Transverse colon (tissue), 4 donors: ENCODE results near the gene PIEZO2.

Source experiments
- EP300 ChIP-seq: sonication (generic); formaldehyde crosslinking; IDR thresholded peaks from one replicate; pipeline ENCODE4 v1.6.1; 2017; ENCODE audit warnings: antibody characterized with exemption, low read depth
- POLR2A ChIP-seq: fragments of 450-650 bp; IDR thresholded peaks from one replicate; pipeline ENCODE4 v1.6.1; 2016; ENCODE audit warnings: antibody characterized with exemption, mild to moderate bottlenecking, moderate library complexity
- POLR2AphosphoS5 ChIP-seq, 3 donors: sonication (generic); formaldehyde crosslinking; IDR thresholded peaks; one replicate each; pipeline ENCODE4 v1.6.1; 2016; ENCODE audit warnings: antibody characterized with exemption in 3 of 3
- TF ChIP-seq, protein P1 (sequence below), 5 experiments: fragments of 200-600 bp in 3 of 5; fragments of 450-650 bp in 2 of 5; sonication (generic) in 3 of 5; IDR thresholded peaks; 1 replicate in 2 of 5; 2 replicates in 3 of 5; pipeline ENCODE4 v1.5.1; 2016 to 2017; ENCODE audit warnings: antibody characterized with exemption in 5 of 5, inconsistent platforms in 3 of 5, mild to moderate bottlenecking in 2 of 5, moderate library complexity in 1 of 5

- TF ChIP-seq, protein P1, sequence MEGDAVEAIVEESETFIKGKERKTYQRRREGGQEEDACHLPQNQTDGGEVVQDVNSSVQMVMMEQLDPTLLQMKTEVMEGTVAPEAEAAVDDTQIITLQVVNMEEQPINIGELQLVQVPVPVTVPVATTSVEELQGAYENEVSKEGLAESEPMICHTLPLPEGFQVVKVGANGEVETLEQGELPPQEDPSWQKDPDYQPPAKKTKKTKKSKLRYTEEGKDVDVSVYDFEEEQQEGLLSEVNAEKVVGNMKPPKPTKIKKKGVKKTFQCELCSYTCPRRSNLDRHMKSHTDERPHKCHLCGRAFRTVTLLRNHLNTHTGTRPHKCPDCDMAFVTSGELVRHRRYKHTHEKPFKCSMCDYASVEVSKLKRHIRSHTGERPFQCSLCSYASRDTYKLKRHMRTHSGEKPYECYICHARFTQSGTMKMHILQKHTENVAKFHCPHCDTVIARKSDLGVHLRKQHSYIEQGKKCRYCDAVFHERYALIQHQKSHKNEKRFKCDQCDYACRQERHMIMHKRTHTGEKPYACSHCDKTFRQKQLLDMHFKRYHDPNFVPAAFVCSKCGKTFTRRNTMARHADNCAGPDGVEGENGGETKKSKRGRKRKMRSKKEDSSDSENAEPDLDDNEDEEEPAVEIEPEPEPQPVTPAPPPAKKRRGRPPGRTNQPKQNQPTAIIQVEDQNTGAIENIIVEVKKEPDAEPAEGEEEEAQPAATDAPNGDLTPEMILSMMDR (IDR thresholded peaks at IDR 0.05) = no peak
- TF ChIP-seq EP300 = no peak
- no peak for TF ChIP-seq POLR2A
- no peak for TF ChIP-seq POLR2AphosphoS5 (IDR thresholded peaks at IDR 0.05)
Measured at GRCh38 chr18:10690366-10690765, 459.0 kb downstream of the PIEZO2 start.
